GM12874 (cell line): ENCODE results near the gene RBM38.

Experiments
- TF ChIP-seq, protein P1 (sequence below): IDR thresholded peaks from 2 replicates; pipeline ENCODE4 v1.5.1; 2011; ENCODE audit warnings: low read depth, mild to moderate bottlenecking, control low read depth, low read length, moderate library complexity; ENCODE audit not compliant: insufficient read depth

RBM38 gene

DNA sequence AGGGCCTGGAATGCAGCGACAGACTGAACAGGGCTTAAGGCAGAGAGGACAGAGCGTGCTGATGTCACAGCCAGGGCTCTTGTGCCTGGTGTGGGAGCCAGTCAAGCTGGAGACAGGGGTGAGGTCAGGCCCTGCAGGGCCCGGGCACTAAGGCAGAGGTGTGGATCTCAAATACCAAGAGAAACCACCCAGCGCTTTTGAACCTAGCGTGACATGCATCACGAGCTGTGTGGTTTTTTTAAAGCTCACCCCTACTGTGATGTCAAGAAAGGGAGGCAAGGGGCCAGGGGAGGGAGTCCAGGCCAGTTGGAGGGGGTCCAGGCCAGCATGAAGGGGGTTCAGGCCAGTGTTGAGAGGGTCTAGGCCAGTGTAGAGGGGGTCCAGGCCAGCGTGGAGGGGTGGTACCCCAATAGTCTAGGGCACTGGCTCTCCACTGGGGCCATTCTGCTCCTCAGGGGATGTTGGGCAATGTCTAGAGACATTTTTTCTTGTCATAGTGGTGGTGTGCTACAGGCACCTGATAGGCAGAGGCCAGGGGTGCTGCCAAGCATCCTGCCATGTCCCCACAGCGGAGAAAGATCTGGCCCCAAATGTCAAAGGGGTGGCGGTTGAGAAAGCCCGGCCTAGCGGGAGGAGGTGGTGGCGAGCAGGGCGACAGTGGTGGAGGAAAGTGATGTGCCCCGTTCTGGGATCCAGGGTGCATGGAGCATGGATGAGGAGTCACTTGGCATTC is 42.6 kb downstream of the RBM38 start:
- TF ChIP-seq, protein P1, sequence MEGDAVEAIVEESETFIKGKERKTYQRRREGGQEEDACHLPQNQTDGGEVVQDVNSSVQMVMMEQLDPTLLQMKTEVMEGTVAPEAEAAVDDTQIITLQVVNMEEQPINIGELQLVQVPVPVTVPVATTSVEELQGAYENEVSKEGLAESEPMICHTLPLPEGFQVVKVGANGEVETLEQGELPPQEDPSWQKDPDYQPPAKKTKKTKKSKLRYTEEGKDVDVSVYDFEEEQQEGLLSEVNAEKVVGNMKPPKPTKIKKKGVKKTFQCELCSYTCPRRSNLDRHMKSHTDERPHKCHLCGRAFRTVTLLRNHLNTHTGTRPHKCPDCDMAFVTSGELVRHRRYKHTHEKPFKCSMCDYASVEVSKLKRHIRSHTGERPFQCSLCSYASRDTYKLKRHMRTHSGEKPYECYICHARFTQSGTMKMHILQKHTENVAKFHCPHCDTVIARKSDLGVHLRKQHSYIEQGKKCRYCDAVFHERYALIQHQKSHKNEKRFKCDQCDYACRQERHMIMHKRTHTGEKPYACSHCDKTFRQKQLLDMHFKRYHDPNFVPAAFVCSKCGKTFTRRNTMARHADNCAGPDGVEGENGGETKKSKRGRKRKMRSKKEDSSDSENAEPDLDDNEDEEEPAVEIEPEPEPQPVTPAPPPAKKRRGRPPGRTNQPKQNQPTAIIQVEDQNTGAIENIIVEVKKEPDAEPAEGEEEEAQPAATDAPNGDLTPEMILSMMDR = no peak

DNA sequence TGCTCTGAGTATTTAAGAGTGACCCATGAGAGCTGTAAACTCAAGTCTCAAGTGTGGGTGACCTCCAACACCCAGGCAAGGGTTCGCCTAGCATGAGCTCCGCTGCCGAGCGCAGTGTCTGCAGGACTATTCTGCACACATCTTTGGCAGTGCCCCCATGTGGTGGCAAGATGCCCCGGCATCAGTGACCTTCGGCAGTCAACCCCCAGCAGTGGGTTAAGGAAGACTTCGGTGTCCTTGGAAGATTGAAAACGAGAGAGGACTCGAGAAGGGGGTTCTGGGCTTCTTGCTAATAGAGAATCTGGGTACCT is 43.1 kb downstream of the RBM38 start:
- TF ChIP-seq, protein P1 = peak; percentile 23; the same call in 1 of the 2 replicates

DNA sequence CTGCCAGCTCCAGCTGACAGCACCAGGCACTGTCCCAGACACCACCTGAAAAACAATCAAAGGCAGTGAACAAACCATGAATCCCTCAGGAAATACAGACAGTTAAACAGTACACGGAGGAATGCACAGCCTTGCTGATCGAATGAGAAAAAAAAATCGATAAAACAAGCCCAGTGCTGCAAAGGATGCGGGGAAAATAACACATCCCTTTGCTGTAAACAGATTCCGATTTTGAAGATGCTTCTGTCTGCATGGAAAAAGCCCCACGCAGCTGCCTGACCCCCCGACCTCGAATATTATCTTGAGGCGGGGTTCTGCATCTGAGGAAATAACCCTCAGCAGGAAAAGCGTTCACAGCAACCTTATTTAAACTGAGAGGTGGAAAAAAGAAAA is 43.9 kb downstream of the RBM38 start:
- TF ChIP-seq, protein P1 = no peak

DNA sequence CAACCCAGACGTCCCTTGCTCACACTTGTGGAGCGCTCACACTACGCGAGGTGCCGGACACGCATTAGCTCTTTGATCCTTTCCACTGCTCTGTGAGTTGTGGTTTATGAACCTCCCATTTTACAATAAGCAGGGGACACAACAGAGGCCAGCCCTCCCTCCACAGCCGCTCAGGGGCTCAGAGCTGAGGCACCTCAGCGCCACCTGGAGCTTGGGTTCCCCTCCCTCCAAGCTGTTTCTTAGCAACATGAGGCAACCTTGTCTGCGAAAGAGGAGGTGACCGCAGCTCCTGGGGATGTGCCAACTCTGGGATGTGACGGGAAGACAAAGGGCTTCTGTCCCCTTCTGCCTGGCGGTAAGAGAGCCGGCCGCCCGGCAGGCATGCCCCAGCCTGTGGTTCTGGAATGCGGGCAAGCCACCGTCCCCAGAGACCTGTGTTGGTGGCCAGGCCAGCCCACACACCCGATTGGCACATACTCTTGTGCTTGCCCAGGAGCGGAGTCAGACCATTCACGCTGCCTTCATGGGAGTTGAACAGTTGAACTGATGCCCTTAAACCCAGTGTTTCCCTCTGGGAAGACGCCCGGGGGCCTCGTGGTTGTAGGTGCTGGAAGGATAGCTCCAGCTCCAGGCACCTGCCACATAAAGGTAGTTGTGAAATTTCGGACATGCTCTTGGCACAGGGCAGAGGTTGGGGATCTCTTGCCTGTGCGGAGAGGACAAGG is 44.5 kb downstream of the RBM38 start:
- TF ChIP-seq, protein P1 = peak; percentile 29; the same call in 1 of the 2 replicates

DNA sequence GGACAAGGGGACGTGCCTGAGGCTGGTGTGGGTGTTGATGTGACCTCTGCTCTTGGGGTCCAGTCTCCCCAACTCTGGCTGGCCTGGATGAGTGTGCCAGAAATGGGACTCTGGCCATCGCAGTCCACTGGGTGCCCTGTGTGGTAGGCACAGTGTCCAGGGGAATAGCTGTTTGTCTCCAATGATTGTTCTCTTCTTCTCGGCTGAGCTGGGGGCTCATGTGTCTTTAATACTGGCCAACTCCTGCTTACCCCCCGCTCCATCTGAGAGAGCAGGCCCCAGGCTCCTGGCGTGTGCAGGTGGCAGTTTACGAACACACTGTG is 45.0 kb downstream of the RBM38 start:
- TF ChIP-seq, protein P1 = no peak

DNA sequence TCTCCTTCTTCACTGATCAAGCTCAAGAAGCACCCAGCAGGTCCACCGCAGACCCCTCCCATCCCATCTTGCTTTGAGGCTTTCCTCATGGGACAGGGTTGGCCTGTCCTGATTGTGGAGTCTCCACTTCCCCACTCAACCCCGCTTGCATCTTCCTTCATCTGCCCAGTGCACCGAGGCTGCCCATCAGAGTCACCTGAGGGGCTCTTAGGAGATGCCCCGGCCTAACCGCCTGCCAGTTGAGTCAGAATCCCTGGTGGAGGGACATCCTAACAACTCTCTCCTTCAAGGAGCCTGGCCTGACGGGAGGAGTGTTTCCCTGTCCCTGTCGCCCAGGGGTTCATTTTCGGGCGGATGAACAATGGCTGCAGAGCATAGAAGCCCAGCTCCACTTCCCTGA is 46.1 kb downstream of the RBM38 start:
- TF ChIP-seq, protein P1 = no peak

DNA sequence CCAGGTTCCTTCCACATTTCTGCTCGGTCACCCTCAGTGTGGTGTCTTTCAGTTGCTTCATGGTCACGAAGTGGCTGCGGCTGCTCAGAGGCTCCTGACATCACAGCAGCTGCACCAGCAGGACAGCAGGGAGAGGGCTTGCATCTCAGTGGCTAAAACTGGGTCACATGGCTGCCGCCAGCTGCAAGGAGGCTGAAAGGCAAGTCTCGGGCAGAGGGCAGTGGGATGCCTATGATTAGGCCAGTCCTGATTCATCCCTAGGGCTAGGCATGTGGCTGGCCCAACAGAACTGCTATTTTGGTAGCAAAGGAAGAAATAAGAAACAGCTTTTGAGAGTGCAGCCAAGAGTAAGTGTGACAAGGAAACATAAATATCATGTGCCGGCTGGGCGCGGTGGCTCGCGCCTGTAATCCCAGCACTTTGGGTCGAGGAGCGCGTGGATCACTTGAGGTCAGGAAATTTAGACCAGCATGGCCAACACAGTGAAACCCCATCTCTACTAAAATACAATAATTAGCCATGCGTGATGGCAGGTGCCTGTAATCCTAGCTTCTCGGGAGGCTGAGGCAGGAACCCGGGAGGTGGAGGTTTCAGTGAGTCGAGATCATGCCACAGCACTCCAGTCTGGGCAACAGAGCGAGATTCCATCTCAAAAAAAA is 46.6 kb downstream of the RBM38 start:
- TF ChIP-seq, protein P1 = no peak
